ENCODE data around the gene PLSCR2. TPM values are rescaled to one million over a fixed set of nuclear protein-coding genes. Genes with fewer than 3 reads are reported as not detected.

PLSCR2 gene
- total and polyA plus RNA-seq, 2 of the 8 experiments (the other 6 are each of a cell fraction or from before 2014, with no cell fraction given) = not detected

- Histone ChIP-seq H2AFZ (ENCODE audit: low read length) (no peak overlapping the region), H4K91ac (replicated peaks; ENCODE audit: insufficient read length, low read length) (no peak overlapping the region), H4K8ac (ENCODE audit: extremely low read depth, insufficient read depth, low read length) (no peak overlapping the region), H3K27me3 (replicated peaks in 1 of 4; ENCODE audit: control insufficient read depth in 3 of 4, extremely low read depth in 1 of 4, insufficient read depth in 3 of 4, low read length in 3 of 4) (no peaks in the 10 kb centered on the region), H3K18ac (ENCODE audit: extremely low read depth, low read length) (no peak overlapping the region), H2BK5ac (ENCODE audit: low read depth, low read length) (no peak overlapping the region), H3K23ac (ENCODE audit: insufficient read length) (no peak overlapping the region), H2BK12ac (ENCODE audit: low read depth, low read length) (no peak overlapping the region; the same call in 1 of the 2 replicates), H3K4ac (replicated peaks; ENCODE audit: insufficient read length, low read depth, low read length) (no peak overlapping the region), H3K56ac (replicated peaks; ENCODE audit: insufficient read length, low read depth, low read length) (no peak overlapping the region), H3K9ac (replicated peaks in 1 of 4; ENCODE audit: extremely low read depth in 1 of 4, low read depth in 3 of 4, low read length in 3 of 4) (no peak overlapping the region), H4K5ac (ENCODE audit: insufficient read length, low read depth, low read length) (no peak overlapping the region), H3K9me3 (ENCODE audit: insufficient read depth in 2 of 2, low read depth in 1 of 2, low read length in 1 of 2) (no peaks in the 10 kb centered on the region), H3K4me3 (ENCODE audit: extremely low read depth in 1 of 4, insufficient read depth in 2 of 4, low read depth in 3 of 4, low read length in 4 of 4) (no peak overlapping the region), H4K20me1 (replicated peaks in 1 of 2; ENCODE audit: control insufficient read depth in 1 of 2, insufficient read depth in 2 of 2, low read length in 2 of 2) (no peaks in the 10 kb centered on the region), H3K23me2 (ENCODE audit: low read depth, low read length) (no peaks in the 10 kb centered on the region; the same call in 1 of the 2 replicates), H3K79me1 (ENCODE audit: low read depth, low read length) (no peaks in the 10 kb centered on the region), H2BK120ac (replicated peaks; ENCODE audit: low read depth, low read length) (no peak overlapping the region), H2BK15ac (ENCODE audit: low read length) (0 out of 2 replicates have a peak overlapping the region, but pooled peaks have one; percentile 66), H3K4me1 (replicated peaks in 1 of 4; ENCODE audit: control insufficient read depth in 3 of 4, insufficient read depth in 4 of 4, low read length in 3 of 4) (peaks cover 0 to 6% (median 0%) of the 10 kb centered on the region in 4 experiments; a peak in 2 of 7 replicates), H3K36me3 (ENCODE audit: control insufficient read depth in 2 of 4, insufficient read depth in 4 of 4, low read length in 3 of 4) (peaks cover 0 to 4% (median 0%) of the 10 kb centered on the region in 4 experiments; a peak in 3 of 8 replicates), H3K27ac (ENCODE audit: low read depth, low read length) (no peak overlapping the region), H3K79me2 (ENCODE audit: control insufficient read depth in 1 of 2, insufficient read depth in 2 of 2, low read length in 2 of 2) (no peaks in the 10 kb centered on the region), H3K4me2 (ENCODE audit: insufficient read depth in 1 of 2, low read depth in 2 of 2, low read length in 2 of 2) (no peak overlapping the region), H3K14ac (ENCODE audit: insufficient read length) (no peak overlapping the region), H2BK20ac (ENCODE audit: low read length) (no peak overlapping the region), H2AK5ac (ENCODE audit: low read depth, low read length) (no peak overlapping the region)
- 90% methylated on average over 2 of the region's 2 CpGs; no CpG with 5 or more reads in 1 of the 2 experiments for WGBS, 2 experiments (ENCODE audit: extremely low coverage in 1 of 2, insufficient coverage in 1 of 2, insufficient read length in 1 of 2, insufficient replicate concordance in 2 of 2, low coverage in 1 of 2, low lambda C conversion rate in 2 of 2, missing lambda C conversion rate in 1 of 2)
- FAIRE-seq (no peak), DNase-seq (ENCODE audit: low read depth in 1 of 2, low spot score in 2 of 2) (no peak)
- CTCF ChIA-PET (ENCODE audit: partially characterized antibody) = interaction anchor here (1.0 to 1.1 kb wide), 3 partner anchors 10 to 1512 kb away, joined by 3 to 4 read pairs (median 4); no protein-coding TSS in a partner anchor
- POLR2A ChIA-PET (ENCODE audit: partially characterized antibody) = no interaction called here
- TF ChIP-seq GTF2F1 (IDR thresholded peaks at IDR 0.05; ENCODE audit: borderline replicate concordance, low read depth, low read length) (no peak), RXRA (IDR thresholded peaks at IDR 0.05; ENCODE audit: insufficient read depth, low read depth, low read length) (no peak), KDM1A (IDR thresholded peaks at IDR 0.05; ENCODE audit: borderline replicate concordance, low read length) (no peak)
Measured at GRCh38 chr3:146513386-146514051, 44.2 kb upstream of the PLSCR2 start.
